ENCODE measurements around the gene BLID. TPM values are rescaled to one million over a fixed set of nuclear protein-coding genes. Genes with fewer than 3 reads are reported as not detected.

Gene BLID
- total RNA-seq, 1 experiment from 2014 or later = not detected

DNA sequence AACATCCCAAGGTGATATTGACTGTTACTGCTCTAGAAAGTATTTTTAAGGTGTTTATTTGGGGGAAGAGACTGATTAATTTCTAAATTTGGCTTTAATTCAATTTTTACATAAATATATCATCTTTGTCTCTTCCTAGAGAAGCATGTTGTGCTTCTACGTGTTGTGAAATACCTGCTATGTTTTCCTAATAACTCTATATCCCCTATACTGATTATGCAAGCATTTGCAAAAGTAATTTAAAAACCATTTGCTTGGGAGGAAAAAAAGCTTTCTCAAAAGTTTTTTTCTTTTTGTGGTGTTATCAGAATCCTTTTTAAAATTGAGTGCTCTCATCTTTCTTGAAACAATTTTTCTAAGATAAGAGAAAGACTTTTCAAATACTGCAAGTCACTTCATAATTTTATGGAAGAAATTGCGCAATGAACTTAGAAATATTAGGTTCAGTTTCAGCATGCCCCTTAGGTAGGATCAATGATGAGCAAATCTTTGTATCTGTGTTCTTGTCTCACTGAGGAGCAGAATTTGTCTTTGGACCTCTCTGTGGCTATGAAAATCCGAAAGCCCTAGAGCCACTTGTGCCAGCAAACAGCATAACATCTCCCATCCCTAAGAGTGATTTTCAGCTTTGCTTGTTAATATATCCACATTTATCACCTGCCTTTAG, 7.4 kb upstream of the BLID start:
- Histone ChIP-seq H3K4me3 (ENCODE audit: low read depth, low read length) (no peak overlapping the region), H3K36me3 (ENCODE audit: control insufficient read depth, insufficient read depth, low read length) (no peaks in the 10 kb centered on the region), H3K4me1 (no peaks in the 10 kb centered on the region), H3K27me3 (replicated peaks; ENCODE audit: control insufficient read depth, insufficient read depth, low read length) (no peaks in the 10 kb centered on the region), H3K9me3 (no peaks in the 10 kb centered on the region)
- no peak overlapping the region for H3K27ac Mint-ChIP-seq (ENCODE audit: unreplicated experiment)
- ChIA-PET POLR2A (no interaction called here), CTCF (no interaction called here)
- H3K4me1 Mint-ChIP-seq (ENCODE audit: low read depth, unreplicated experiment) = no peaks in the 10 kb centered on the region
- no peaks in the 10 kb centered on the region for H3K9me3 Mint-ChIP-seq (ENCODE audit: unreplicated experiment)
- DNase-seq = no peak
- H3K27me3 Mint-ChIP-seq (ENCODE audit: insufficient read depth, unreplicated experiment) = peaks cover 15% of the 10 kb centered on the region
- BruUV-seq (replicated peaks) = no TSS peak
- peaks cover 6% of the 10 kb centered on the region for H3K36me3 Mint-ChIP-seq (ENCODE audit: insufficient read depth, unreplicated experiment)
- TF ChIP-seq, protein P1, sequence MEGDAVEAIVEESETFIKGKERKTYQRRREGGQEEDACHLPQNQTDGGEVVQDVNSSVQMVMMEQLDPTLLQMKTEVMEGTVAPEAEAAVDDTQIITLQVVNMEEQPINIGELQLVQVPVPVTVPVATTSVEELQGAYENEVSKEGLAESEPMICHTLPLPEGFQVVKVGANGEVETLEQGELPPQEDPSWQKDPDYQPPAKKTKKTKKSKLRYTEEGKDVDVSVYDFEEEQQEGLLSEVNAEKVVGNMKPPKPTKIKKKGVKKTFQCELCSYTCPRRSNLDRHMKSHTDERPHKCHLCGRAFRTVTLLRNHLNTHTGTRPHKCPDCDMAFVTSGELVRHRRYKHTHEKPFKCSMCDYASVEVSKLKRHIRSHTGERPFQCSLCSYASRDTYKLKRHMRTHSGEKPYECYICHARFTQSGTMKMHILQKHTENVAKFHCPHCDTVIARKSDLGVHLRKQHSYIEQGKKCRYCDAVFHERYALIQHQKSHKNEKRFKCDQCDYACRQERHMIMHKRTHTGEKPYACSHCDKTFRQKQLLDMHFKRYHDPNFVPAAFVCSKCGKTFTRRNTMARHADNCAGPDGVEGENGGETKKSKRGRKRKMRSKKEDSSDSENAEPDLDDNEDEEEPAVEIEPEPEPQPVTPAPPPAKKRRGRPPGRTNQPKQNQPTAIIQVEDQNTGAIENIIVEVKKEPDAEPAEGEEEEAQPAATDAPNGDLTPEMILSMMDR (IDR thresholded peaks at IDR 0.05; ENCODE audit: insufficient read depth in 1 of 2, low read depth in 1 of 2, low read length in 1 of 2, severe bottlenecking in 1 of 2, unreplicated experiment in 1 of 2) = no peak
- intact Hi-C loops (cut with micrococcal nuclease; ENCODE audit: unreplicated experiment) = no loop called here
- H3K4me3 Mint-ChIP-seq (ENCODE audit: unreplicated experiment) = no peak overlapping the region

DNA sequence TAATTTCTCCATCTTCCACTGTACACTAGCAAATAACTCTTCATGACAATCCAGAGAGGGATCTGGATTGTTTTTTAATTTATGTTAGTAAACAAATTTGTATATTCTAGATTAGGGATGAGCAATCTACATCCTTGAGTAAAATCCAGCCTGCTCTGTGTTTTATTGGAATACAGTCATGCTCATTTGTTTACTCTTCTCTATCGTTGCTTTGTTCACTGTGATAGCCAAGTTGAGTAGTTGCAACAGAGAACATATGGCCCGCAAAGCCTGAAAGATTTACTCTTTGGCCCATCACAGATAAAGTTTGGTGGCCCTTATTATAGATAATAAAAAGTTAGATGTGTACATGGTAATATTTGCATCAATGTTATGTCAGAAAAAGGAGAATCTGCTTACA, 6.2 kb upstream of the BLID start:
- H3K4me1 Mint-ChIP-seq (ENCODE audit: low read depth, unreplicated experiment) = no peaks in the 10 kb centered on the region
- H3K9me3 ChIP-seq = no peaks in the 10 kb centered on the region
- intact Hi-C loops (cut with micrococcal nuclease; ENCODE audit: unreplicated experiment) = no loop called here
- CTCF ChIA-PET = no interaction called here
- no peak overlapping the region for H3K27ac Mint-ChIP-seq (ENCODE audit: unreplicated experiment)
- peaks cover 13% of the 10 kb centered on the region for H3K27me3 Mint-ChIP-seq (ENCODE audit: insufficient read depth, unreplicated experiment)
- BruUV-seq (replicated peaks) = no TSS peak
- H3K27me3 ChIP-seq (replicated peaks; ENCODE audit: control insufficient read depth, insufficient read depth, low read length) = no peaks in the 10 kb centered on the region
- no peaks in the 10 kb centered on the region for H3K4me1 ChIP-seq
- DNase-seq = no peak
- no peaks in the 10 kb centered on the region for H3K36me3 ChIP-seq (ENCODE audit: control insufficient read depth, insufficient read depth, low read length)
- POLR2A ChIA-PET = no interaction called here
- TF ChIP-seq, protein P1 (IDR thresholded peaks at IDR 0.05; ENCODE audit: insufficient read depth in 1 of 2, low read depth in 1 of 2, low read length in 1 of 2, severe bottlenecking in 1 of 2, unreplicated experiment in 1 of 2) = no peak
- H3K4me3 Mint-ChIP-seq (ENCODE audit: unreplicated experiment) = no peak overlapping the region
- peaks cover 6% of the 10 kb centered on the region for H3K36me3 Mint-ChIP-seq (ENCODE audit: insufficient read depth, unreplicated experiment)
- H3K9me3 Mint-ChIP-seq (ENCODE audit: unreplicated experiment) = no peaks in the 10 kb centered on the region
- no peak overlapping the region for H3K4me3 ChIP-seq (ENCODE audit: low read depth, low read length)

DNA sequence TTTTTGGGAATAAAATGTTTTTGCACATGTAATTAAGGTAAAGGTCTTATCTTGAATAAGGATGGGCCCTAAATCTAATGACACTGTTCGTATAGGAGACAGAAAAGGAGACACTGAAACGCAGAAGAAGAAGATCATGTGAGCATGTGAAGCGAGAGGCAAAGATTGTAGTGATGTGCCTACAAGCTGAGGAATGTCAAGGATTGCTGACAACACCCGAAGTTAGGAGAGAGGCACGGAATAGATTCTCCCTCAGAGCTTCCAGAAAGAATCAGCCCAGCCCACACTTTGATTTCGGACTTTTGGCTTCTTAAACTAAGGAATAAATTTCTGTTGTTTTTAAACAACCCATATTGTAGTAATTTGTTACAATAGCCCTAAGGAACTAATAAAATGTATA, 4.1 kb upstream of the BLID start:
- Mint-ChIP-seq H3K4me3 (ENCODE audit: unreplicated experiment) (no peak overlapping the region), H3K9me3 (ENCODE audit: unreplicated experiment) (no peaks in the 10 kb centered on the region), H3K27ac (ENCODE audit: unreplicated experiment) (no peak overlapping the region), H3K27me3 (ENCODE audit: insufficient read depth, unreplicated experiment) (peaks cover 13% of the 10 kb centered on the region), H3K4me1 (ENCODE audit: low read depth, unreplicated experiment) (no peaks in the 10 kb centered on the region), H3K36me3 (ENCODE audit: insufficient read depth, unreplicated experiment) (peaks cover 6% of the 10 kb centered on the region)
- CTCF ChIA-PET = interaction anchor here (0.7 kb wide), 1 partner anchor 76 kb away, joined by 6 read pairs; no protein-coding TSS in a partner anchor
- no peak for DNase-seq
- Histone ChIP-seq H3K27me3 (replicated peaks; ENCODE audit: control insufficient read depth, insufficient read depth, low read length) (no peaks in the 10 kb centered on the region), H3K36me3 (ENCODE audit: control insufficient read depth, insufficient read depth, low read length) (no peaks in the 10 kb centered on the region), H3K9me3 (no peaks in the 10 kb centered on the region), H3K4me1 (no peaks in the 10 kb centered on the region), H3K4me3 (ENCODE audit: low read depth, low read length) (no peak overlapping the region)
- POLR2A ChIA-PET = no interaction called here
- BruUV-seq (replicated peaks) = no TSS peak
- intact Hi-C loops (cut with micrococcal nuclease; ENCODE audit: unreplicated experiment) = no loop called here
- TF ChIP-seq, protein P1 (IDR thresholded peaks at IDR 0.05; ENCODE audit: insufficient read depth in 1 of 2, low read depth in 1 of 2, low read length in 1 of 2, severe bottlenecking in 1 of 2, unreplicated experiment in 1 of 2) = no peak
